Duodenal mucosa (tissue), 2 donors: ENCODE measurements around the gene MYRF.

ENCODE experiments used
- H3K27ac ChIP-seq: one replicate; pipeline ENCODE4 v1.7.0; 2013; ENCODE audit warnings: low read depth, low read length
- H3K27me3 ChIP-seq, 2 donors: one replicate each; pipeline ENCODE4 v1.7.0; 2013; ENCODE audit warnings: low read length in 2 of 2, control low read depth in 1 of 2; ENCODE audit not compliant: insufficient read depth in 2 of 2, control insufficient read depth in 1 of 2
- H3K36me3 ChIP-seq, 2 donors: one replicate each; pipeline ENCODE4 v1.7.0; 2013; ENCODE audit warnings: low read length in 2 of 2, control low read depth in 1 of 2; ENCODE audit not compliant: insufficient read depth in 2 of 2, control insufficient read depth in 1 of 2
- H3K4me1 ChIP-seq, 2 donors: one replicate each; pipeline ENCODE4 v1.7.0; 2013; ENCODE audit warnings: low read length in 2 of 2, control low read depth in 1 of 2; ENCODE audit not compliant: insufficient read depth in 2 of 2, control insufficient read depth in 1 of 2
- H3K4me3 ChIP-seq, 2 donors: one replicate each; pipeline ENCODE4 v1.7.0; 2013; ENCODE audit warnings: low read length in 2 of 2, low read depth in 1 of 2
- H3K9ac ChIP-seq, 2 donors: one replicate each; pipeline ENCODE4 v1.7.0; 2013; ENCODE audit warnings: low read length in 2 of 2, low read depth in 1 of 2
- H3K9me3 ChIP-seq, 2 donors: one replicate each; pipeline ENCODE4 v1.7.0; 2013; ENCODE audit warnings: low read length in 2 of 2, control low read depth in 1 of 2; ENCODE audit not compliant: control insufficient read depth in 1 of 2

Gene MYRF

GRCh38 chr11:61792310-61793082 lies 40.1 kb downstream of the MYRF start, which contains the start of the genes FEN1 and TMEM258:
TSS of gene FEN1 (plus strand) at chr11:61792911. CDS start at chr11:61795362, 2,451 bp downstream.
TSS of gene TMEM258 (minus strand) at chr11:61792599. CDS start at chr11:61792558, 41 bp downstream.
- H3K9me3 ChIP-seq, result no peaks in the 10 kb centered on the region
- peaks cover 16 to 22% of the 10 kb centered on the region in 2 donors for H3K4me1 ChIP-seq
- H3K9ac ChIP-seq, result peak within 1 kb of the TSS; percentile 93 to 98
- H3K4me3 ChIP-seq, result peak within 1 kb of the TSS; percentile 81 to 93
- peaks cover 20 to 34% of the 10 kb centered on the region in 2 donors for H3K36me3 ChIP-seq
- no peaks in the 10 kb centered on the region for H3K27me3 ChIP-seq
- peak within 1 kb of the TSS; percentile 87 for H3K27ac ChIP-seq

- Histone ChIP-seq H3K36me3 (peaks cover 15 to 26% of the 10 kb centered on the region in 2 donors), H3K4me1 (peaks cover 16 to 24% of the 10 kb centered on the region in 2 donors), H3K27ac (no peak overlapping the region), H3K4me3 (peak overlapping the region; percentile 81 to 93), H3K9me3 (no peaks in the 10 kb centered on the region), H3K9ac (peak overlapping the region; percentile 93 to 98), H3K27me3 (no peaks in the 10 kb centered on the region)
Measured at GRCh38 chr11:61793083-61793828, 40.8 kb downstream of the MYRF start.

GRCh38 chr11:61793829-61794204 lies 41.4 kb downstream of the MYRF start:
- peak overlapping the region; percentile 81 to 93 for H3K4me3 ChIP-seq
- peaks cover 16 to 24% of the 10 kb centered on the region in 2 donors for H3K4me1 ChIP-seq
- no peaks in the 10 kb centered on the region for H3K9me3 ChIP-seq
- H3K27me3 ChIP-seq, result no peaks in the 10 kb centered on the region
- H3K36me3 ChIP-seq, result peaks cover 15 to 21% of the 10 kb centered on the region in 2 donors
- peak overlapping the region; percentile 93 to 98 for H3K9ac ChIP-seq
- H3K27ac ChIP-seq, result no peak overlapping the region

GRCh38 chr11:61794579-61794978 lies 42.1 kb downstream of the MYRF start:
- Histone ChIP-seq H3K36me3 (peaks cover 7 to 16% of the 10 kb centered on the region in 2 donors), H3K9me3 (no peaks in the 10 kb centered on the region), H3K27me3 (no peaks in the 10 kb centered on the region), H3K4me3 (no peak overlapping the region), H3K4me1 (peaks cover 16 to 24% of the 10 kb centered on the region in 2 donors), H3K27ac (no peak overlapping the region), H3K9ac (no peak overlapping the region)

- H3K4me1 ChIP-seq, result peaks cover 16 to 24% of the 10 kb centered on the region in 2 donors
- H3K27me3 ChIP-seq, result no peaks in the 10 kb centered on the region
- H3K36me3 ChIP-seq, result peaks cover 0 to 7% of the 10 kb centered on the region in 2 donors
- no peaks in the 10 kb centered on the region for H3K9me3 ChIP-seq
- H3K9ac ChIP-seq, result no peak overlapping the region
- no peak overlapping the region for H3K27ac ChIP-seq
- H3K4me3 ChIP-seq, result no peak overlapping the region
Measured at GRCh38 chr11:61795459-61795858, 43.0 kb downstream of the MYRF start.

GRCh38 chr11:61795876-61796526 lies 43.6 kb downstream of the MYRF start:
- Histone ChIP-seq H3K36me3 (peaks cover 0 to 7% of the 10 kb centered on the region in 2 donors), H3K27ac (no peak overlapping the region), H3K9ac (no peak overlapping the region), H3K4me1 (peaks cover 16 to 24% of the 10 kb centered on the region in 2 donors), H3K4me3 (no peak overlapping the region), H3K9me3 (no peaks in the 10 kb centered on the region), H3K27me3 (no peaks in the 10 kb centered on the region)

GRCh38 chr11:61797263-61797944 lies 45.0 kb downstream of the MYRF start:
- peaks cover 0 to 9% of the 10 kb centered on the region in 2 donors for H3K36me3 ChIP-seq
- H3K27ac ChIP-seq, result no peak overlapping the region
- H3K27me3 ChIP-seq, result no peaks in the 10 kb centered on the region
- H3K9me3 ChIP-seq, result no peaks in the 10 kb centered on the region
- H3K9ac ChIP-seq, result peak overlapping the region in 1 of 2 donors; percentile 9
- no peak overlapping the region for H3K4me3 ChIP-seq
- peaks cover 9 to 17% of the 10 kb centered on the region in 2 donors for H3K4me1 ChIP-seq

- Histone ChIP-seq H3K9me3 (no peaks in the 10 kb centered on the region), H3K9ac (no peak overlapping the region), H3K4me3 (no peak overlapping the region), H3K27ac (no peak overlapping the region), H3K4me1 (peaks cover 0 to 5% of the 10 kb centered on the region in 2 donors), H3K36me3 (peaks cover 0 to 26% of the 10 kb centered on the region in 2 donors), H3K27me3 (no peaks in the 10 kb centered on the region)
Measured at GRCh38 chr11:61799665-61800284, 47.3 kb downstream of the MYRF start.
